Measurements from ENCODE around the gene UNC13D. TPM values are rescaled to one million over a fixed set of nuclear protein-coding genes. Genes with fewer than 3 reads are reported as not detected.
A peak's percentile ranks its signal among the peaks of the same experiment; 100 is the strongest.

UNC13D gene
- total RNA-seq, 1 experiment from 2014 or later = 3.5 TPM

GRCh38 chr17:75808905-75809621, 35.1 kb downstream of the UNC13D start:
- H3K27me3 Mint-ChIP-seq (ENCODE audit: insufficient read depth, unreplicated experiment) = no peaks in the 10 kb centered on the region
- no peak overlapping the region for H3K4me3 Mint-ChIP-seq (ENCODE audit: unreplicated experiment)
- peaks cover 17% of the 10 kb centered on the region for H3K36me3 Mint-ChIP-seq (ENCODE audit: insufficient read depth, unreplicated experiment)
- H3K4me1 Mint-ChIP-seq (ENCODE audit: insufficient read depth, unreplicated experiment) = peaks cover 11% of the 10 kb centered on the region
- intact Hi-C loops (cut with micrococcal nuclease) = no loop called here
- H3K9me3 Mint-ChIP-seq (ENCODE audit: unreplicated experiment) = no peaks in the 10 kb centered on the region
- peak; percentile 17 for DNase-seq (ENCODE audit: unreplicated experiment)
- no TSS peak for BruUV-seq (replicated peaks)
- POLR2A ChIA-PET = interaction anchor here (0.7 to 1.2 kb wide), 4 partner anchors 16 to 103 kb away, joined by 3 to 5 read pairs (median 4); partner anchors contain the start of gene WBP2
- CTCF ChIA-PET = interaction anchor here (0.5 kb wide), 1 partner anchor 197 kb away, joined by 3 read pairs; no protein-coding TSS in a partner anchor
- no peak overlapping the region for H3K27ac Mint-ChIP-seq (ENCODE audit: low read depth, unreplicated experiment)
- no peak for TF ChIP-seq CTCF (IDR thresholded peaks at IDR 0.05; ENCODE audit: unreplicated experiment)

- BruUV-seq (replicated peaks) = no TSS peak
- H3K4me3 Mint-ChIP-seq (ENCODE audit: unreplicated experiment) = no peak overlapping the region
- no peaks in the 10 kb centered on the region for H3K27me3 Mint-ChIP-seq (ENCODE audit: insufficient read depth, unreplicated experiment)
- H3K36me3 Mint-ChIP-seq (ENCODE audit: insufficient read depth, unreplicated experiment) = peaks cover 18% of the 10 kb centered on the region
- no peaks in the 10 kb centered on the region for H3K9me3 Mint-ChIP-seq (ENCODE audit: unreplicated experiment)
- no peak for TF ChIP-seq CTCF (IDR thresholded peaks at IDR 0.05; ENCODE audit: unreplicated experiment)
- no peak for DNase-seq (ENCODE audit: unreplicated experiment)
- H3K4me1 Mint-ChIP-seq (ENCODE audit: insufficient read depth, unreplicated experiment) = peaks cover 11% of the 10 kb centered on the region
- ChIA-PET POLR2A (interaction anchor here (0.7 to 1.6 kb wide), 4 partner anchors 16 to 47 kb away, joined by 3 to 5 read pairs (median 5); partner anchors contain the start of gene WBP2), CTCF (no interaction called here)
- intact Hi-C loops (cut with micrococcal nuclease) = no loop called here
- H3K27ac Mint-ChIP-seq (ENCODE audit: low read depth, unreplicated experiment) = no peak overlapping the region
These were observed 35.7 kb downstream of the UNC13D start for GRCh38 chr17:75808549-75808904.

DNA sequence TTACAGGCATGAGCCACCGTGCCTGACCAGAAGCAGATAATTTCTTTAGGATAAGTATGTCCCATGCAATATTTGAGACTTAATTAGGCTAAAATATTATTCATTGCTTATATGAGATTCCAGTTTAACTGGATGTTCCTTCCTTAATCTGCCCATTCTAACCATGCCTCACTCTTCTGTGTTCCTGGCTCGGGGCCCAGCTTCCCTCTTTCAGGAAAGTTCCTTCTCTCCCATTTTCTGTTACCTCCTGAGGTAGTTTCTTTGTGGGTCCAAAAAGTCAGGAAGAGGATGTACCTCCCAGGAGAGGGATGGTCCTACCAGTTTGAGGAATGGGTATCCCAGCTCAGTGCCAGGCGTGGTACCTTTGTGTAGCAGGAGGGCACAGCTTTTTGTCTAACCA, 36.3 kb downstream of the UNC13D start:
- no peak for DNase-seq (ENCODE audit: unreplicated experiment)
- Mint-ChIP-seq H3K4me1 (ENCODE audit: insufficient read depth, unreplicated experiment) (peaks cover 11% of the 10 kb centered on the region), H3K9me3 (ENCODE audit: unreplicated experiment) (no peaks in the 10 kb centered on the region), H3K27ac (ENCODE audit: low read depth, unreplicated experiment) (no peak overlapping the region), H3K27me3 (ENCODE audit: insufficient read depth, unreplicated experiment) (no peaks in the 10 kb centered on the region), H3K36me3 (ENCODE audit: insufficient read depth, unreplicated experiment) (peaks cover 21% of the 10 kb centered on the region), H3K4me3 (ENCODE audit: unreplicated experiment) (no peak overlapping the region)
- intact Hi-C loops (cut with micrococcal nuclease) = no loop called here
- no TSS peak for BruUV-seq (replicated peaks)
- POLR2A ChIA-PET = interaction anchor here (1.2 to 1.6 kb wide), 2 partner anchors 22 to 141 kb away, joined by 3 to 5 read pairs; partner anchors contain the start of gene RECQL5
- TF ChIP-seq CTCF (IDR thresholded peaks at IDR 0.05; ENCODE audit: unreplicated experiment) = no peak
- CTCF ChIA-PET = interaction anchor here (0.7 to 1.1 kb wide), 2 partner anchors 133 to 175 kb away, joined by 3 to 4 read pairs; partner anchors contain the start of gene SMIM5

- H3K27ac Mint-ChIP-seq (ENCODE audit: low read depth, unreplicated experiment) = no peak overlapping the region
- BruUV-seq (replicated peaks) = no TSS peak
These were observed 37.2 kb downstream of the UNC13D start for GRCh38 chr17:75806822-75807500.

More at GRCh38 chr17:75806822-75807500, 37.2 kb downstream of the UNC13D start:
- ChIA-PET CTCF (interaction anchor here (1.1 kb wide), 1 partner anchor 174 kb away, joined by 4 read pairs; the partner anchor contains the start of gene SMIM5), POLR2A (interaction anchor here (1.2 to 1.6 kb wide), 2 partner anchors 22 to 140 kb away, joined by 3 to 5 read pairs; partner anchors contain the start of gene RECQL5)
- peaks cover 11% of the 10 kb centered on the region for H3K4me1 Mint-ChIP-seq (ENCODE audit: insufficient read depth, unreplicated experiment)
- no peaks in the 10 kb centered on the region for H3K9me3 Mint-ChIP-seq (ENCODE audit: unreplicated experiment)
- peaks cover 17% of the 10 kb centered on the region for H3K36me3 Mint-ChIP-seq (ENCODE audit: insufficient read depth, unreplicated experiment)
- no peak for TF ChIP-seq CTCF (IDR thresholded peaks at IDR 0.05; ENCODE audit: unreplicated experiment)
- no peaks in the 10 kb centered on the region for H3K27me3 Mint-ChIP-seq (ENCODE audit: insufficient read depth, unreplicated experiment)
- DNase-seq (ENCODE audit: unreplicated experiment) = no peak
- H3K4me3 Mint-ChIP-seq (ENCODE audit: unreplicated experiment) = no peak overlapping the region
- intact Hi-C loops (cut with micrococcal nuclease) = no loop called here
